Measurements from ENCODE around the gene ANKS1B. TPM values are rescaled to one million over a fixed set of nuclear protein-coding genes. Genes with fewer than 3 reads are reported as not detected.

The ANKS1B gene
- total RNA-seq, 1 experiment from 2014 or later = 0.54 TPM

GRCh38 chr12:99983456-99984258, 1.1 kb downstream of the ANKS1B start:
- peaks cover 51% of the 10 kb centered on the region for H3K27me3 ChIP-seq (ENCODE audit: insufficient read depth, low read length)
- ATAC-seq = no peak
- no peak overlapping the region for H2AFZ ChIP-seq (ENCODE audit: low read depth, low read length, poor library complexity, severe bottlenecking)
- DNase-seq (ENCODE audit: low read depth, low spot score) = no peak
- no peaks in the 10 kb centered on the region for H4K20me1 ChIP-seq (ENCODE audit: insufficient read depth)
- no peaks in the 10 kb centered on the region for H3K9me2 ChIP-seq (ENCODE audit: insufficient read depth)
- H3K79me2 ChIP-seq (ENCODE audit: insufficient read depth, low read length) = no peaks in the 10 kb centered on the region
- H3K36me3 ChIP-seq (ENCODE audit: control insufficient read depth in 1 of 2, insufficient read depth in 2 of 2, low read length in 2 of 2) = no peaks in the 10 kb centered on the region
- CTCF ChIA-PET = interaction anchor here (0.6 kb wide), 1 partner anchor 1043 kb away, joined by 3 read pairs; no protein-coding TSS in a partner anchor
- no peak overlapping the region for H3K4me3 ChIP-seq (replicated peaks in 1 of 2; ENCODE audit: low read depth in 1 of 2, low read length in 2 of 2)
- no peak for TF ChIP-seq SRF (IDR thresholded peaks at IDR 0.05; ENCODE audit: low read depth)
- no peak for TF ChIP-seq SP1 (IDR thresholded peaks at IDR 0.05; ENCODE audit: low read depth)
- no peak for TF ChIP-seq EGR1 (IDR thresholded peaks at IDR 0.05; ENCODE audit: low read depth)
- no peak for TF ChIP-seq SIN3A (IDR thresholded peaks at IDR 0.05; ENCODE audit: low read depth)
- TF ChIP-seq YY1 (IDR thresholded peaks at IDR 0.05; ENCODE audit: extremely low read depth, insufficient replicate concordance, low read depth, low read length) = no peak
- TF ChIP-seq FOSL1 (IDR thresholded peaks at IDR 0.05; ENCODE audit: low read depth) = no peak
- TF ChIP-seq ZBTB33 (IDR thresholded peaks at IDR 0.05; ENCODE audit: extremely low read depth, insufficient replicate concordance, low read length) = no peak
- TF ChIP-seq ATF3 (IDR thresholded peaks at IDR 0.05) = no peak
- no peak for TF ChIP-seq EZH2 (IDR thresholded peaks at IDR 0.05)
- TF ChIP-seq TCF7L2 (IDR thresholded peaks at IDR 0.05; ENCODE audit: borderline replicate concordance, extremely low read depth, insufficient read depth, insufficient read length) = no peak
- no peak for TF ChIP-seq POLR2A (IDR thresholded peaks at IDR 0.05; ENCODE audit: borderline replicate concordance, extremely low read depth, insufficient read depth, insufficient read length)
- no peak for TF ChIP-seq REST (IDR thresholded peaks at IDR 0.05; ENCODE audit: low read depth)
- TF ChIP-seq EZH2phosphoT487 (IDR thresholded peaks at IDR 0.05; ENCODE audit: borderline replicate concordance) = no peak
- TF ChIP-seq JUND (IDR thresholded peaks at IDR 0.05) = no peak
- intact Hi-C loops (cut with micrococcal nuclease) = no loop called here
- H3K4me2 ChIP-seq (ENCODE audit: low read length) = no peak overlapping the region
- no TSS peak for BruUV-seq (replicated peaks)
- no peaks in the 10 kb centered on the region for H3K9me3 ChIP-seq (ENCODE audit: control insufficient read depth in 1 of 2, insufficient read depth in 1 of 2, low read depth in 1 of 2, low read length in 2 of 2)
- H3K4me1 ChIP-seq (ENCODE audit: control insufficient read depth in 1 of 2, insufficient read depth in 2 of 2, low read length in 2 of 2) = peaks cover 5 to 11% of the 10 kb centered on the region in 2 experiments; a peak in 3 of 4 replicates
- POLR2A ChIA-PET = no interaction called here
- RAD21 ChIA-PET (ENCODE audit: low non-redundant PET in 1 of 2, low total read pairs in 2 of 2, uncharacterized antibody in 2 of 2, unreplicated experiment in 2 of 2) = no interaction called here
- H3K27ac ChIP-seq (ENCODE audit: low read depth, low read length) = no peak overlapping the region
- no peak overlapping the region for H3K9ac ChIP-seq (ENCODE audit: low read length)

All from HCT116 (cell line).